Kidney (tissue), 14 donors: ENCODE results near the gene JOSD2. TPM values are rescaled to one million over a fixed set of nuclear protein-coding genes. Genes with fewer than 3 reads are reported as not detected.

ENCODE experiments used
- DNase-seq, 5 donors: peaks; one replicate each; pipeline ENCODE4 v3.0.0-alpha.2; 2013 to 2020
- FAIRE-seq: peaks from 2 replicates; lab custom pipeline; 2012; peaks lifted over from hg19 to GRCh38; lab: Jason Lieb, UNC
- H3K27ac ChIP-seq, 2 donors: one replicate each; pipeline ENCODE4 v1.7.0; 2013; ENCODE audit warnings: low read depth in 2 of 2, low read length in 2 of 2, inconsistent platforms in 1 of 2
- H3K27me3 ChIP-seq: one replicate; pipeline ENCODE4 v1.7.1; 2013; ENCODE audit warnings: low read length, inconsistent platforms; ENCODE audit not compliant: control insufficient read depth, insufficient read depth
- H3K36me3 ChIP-seq, 3 donors: one replicate each; pipeline versions ENCODE4 v1.7.0 to v1.7.1; 2013; ENCODE audit warnings: low read length in 3 of 3, control low read depth in 1 of 3, inconsistent platforms in 1 of 3; ENCODE audit not compliant: insufficient read depth in 3 of 3, control insufficient read depth in 2 of 3
- H3K4me1 ChIP-seq, 3 donors: one replicate each; pipeline versions ENCODE4 v1.7.0 to v1.7.1; 2013; ENCODE audit warnings: low read length in 3 of 3, inconsistent platforms in 1 of 3, low read depth in 1 of 3; ENCODE audit not compliant: control insufficient read depth in 2 of 3, insufficient read depth in 2 of 3
- H3K4me3 ChIP-seq, 3 donors: one replicate each; pipeline versions ENCODE4 v1.7.0 to v1.8.1; 2013; ENCODE audit warnings: low read length in 3 of 3, control low read depth in 1 of 3, inconsistent platforms in 1 of 3
- H3K9ac ChIP-seq, 3 donors: one replicate each; pipeline versions ENCODE4 v1.7.0 to v1.7.1; 2013; ENCODE audit warnings: low read length in 3 of 3, control low read depth in 1 of 3, inconsistent platforms in 1 of 3
- H3K9me3 ChIP-seq, 3 donors: one replicate each; pipeline versions ENCODE4 v1.7.0 to v1.7.1; 2013; ENCODE audit warnings: low read length in 3 of 3, control low read depth in 1 of 3, inconsistent platforms in 1 of 3; ENCODE audit not compliant: control insufficient read depth in 2 of 3, insufficient read depth in 1 of 3
- CTCF ChIP-seq: IDR thresholded peaks from 3 replicates; pipeline ENCODE4 v1.5.1; 2012; ENCODE audit warnings: mild to moderate bottlenecking, moderate library complexity, borderline replicate concordance; ENCODE audit not compliant: insufficient read depth; ENCODE audit errors: extremely low read depth
- intact Hi-C: fragments of 100-400 bp; cut with DNase I; formaldehyde crosslinking; loops from one replicate; pipeline ENCODE4 v1.11.1; 2022
- polyA plus RNA-seq: library from polyadenylated mRNA; stranded (reverse); fragments of 350-450 nt; fragmentation: Illumina TruSeq; extraction: RNeasy Lipid Tissue Mini Kit (QIAGEN cat#74804); gene quantifications from one replicate; pipeline ENCODE4 v1.2.3, GENCODE V29; 2014; ENCODE audit warnings: low read depth, low replicate concordance; ENCODE audit not compliant: insufficient read depth
- total RNA-seq: library from RNA; stranded (reverse); fragmentation: NEBNext Ultra II Directional; extraction: Animal tissue kit (Norgen Biotek cat#: 25700); gene quantifications from one replicate; pipeline ENCODE4 v1.2.1, GENCODE V29; 2021
- donor health status: control.
- donor health status: control.
- donor health status: control.
- donor health status: control.
- donor health status: control.
- donor health status: DM: yes; HTN: yes; CAD: no.
- donor health status: Normal renal cell carcinoma (clear cell type).

The JOSD2 gene
- total and polyA plus RNA-seq, 2 donors from 2014 or later = 31.7 to 73.7 TPM

DNA sequence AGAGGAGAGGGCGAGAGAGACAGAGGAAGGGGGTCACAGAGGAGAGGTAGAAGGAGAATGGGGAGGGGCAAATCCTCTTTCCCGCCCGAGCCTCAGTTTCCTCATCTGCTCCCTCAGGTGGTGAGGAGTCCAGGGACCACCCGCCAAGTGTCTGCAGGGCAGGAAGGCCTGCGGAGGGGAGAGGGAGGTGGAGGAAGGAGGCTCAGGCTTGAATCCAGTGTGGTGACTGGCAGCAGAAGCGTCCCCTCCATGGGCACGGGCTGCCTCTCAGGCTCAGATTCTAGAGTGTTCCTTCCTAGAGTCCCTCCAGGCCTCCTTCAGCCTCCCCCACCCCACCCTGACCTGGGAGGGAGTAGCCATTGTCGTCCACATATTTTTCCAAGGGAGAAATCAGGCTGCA is 17.8 kb downstream of the JOSD2 start:
- Histone ChIP-seq H3K4me3 (no peak overlapping the region), H3K27me3 (peaks cover 7% of the 10 kb centered on the region), H3K9me3 (no peaks in the 10 kb centered on the region), H3K27ac (no peak overlapping the region), H3K4me1 (no peaks in the 10 kb centered on the region), H3K36me3 (no peaks in the 10 kb centered on the region), H3K9ac (no peak overlapping the region)
- FAIRE-seq (no peak), DNase-seq (peak in 1 of 5 donors; percentile 46)
- no peak for TF ChIP-seq CTCF
- intact Hi-C loops = no loop called here

DNA sequence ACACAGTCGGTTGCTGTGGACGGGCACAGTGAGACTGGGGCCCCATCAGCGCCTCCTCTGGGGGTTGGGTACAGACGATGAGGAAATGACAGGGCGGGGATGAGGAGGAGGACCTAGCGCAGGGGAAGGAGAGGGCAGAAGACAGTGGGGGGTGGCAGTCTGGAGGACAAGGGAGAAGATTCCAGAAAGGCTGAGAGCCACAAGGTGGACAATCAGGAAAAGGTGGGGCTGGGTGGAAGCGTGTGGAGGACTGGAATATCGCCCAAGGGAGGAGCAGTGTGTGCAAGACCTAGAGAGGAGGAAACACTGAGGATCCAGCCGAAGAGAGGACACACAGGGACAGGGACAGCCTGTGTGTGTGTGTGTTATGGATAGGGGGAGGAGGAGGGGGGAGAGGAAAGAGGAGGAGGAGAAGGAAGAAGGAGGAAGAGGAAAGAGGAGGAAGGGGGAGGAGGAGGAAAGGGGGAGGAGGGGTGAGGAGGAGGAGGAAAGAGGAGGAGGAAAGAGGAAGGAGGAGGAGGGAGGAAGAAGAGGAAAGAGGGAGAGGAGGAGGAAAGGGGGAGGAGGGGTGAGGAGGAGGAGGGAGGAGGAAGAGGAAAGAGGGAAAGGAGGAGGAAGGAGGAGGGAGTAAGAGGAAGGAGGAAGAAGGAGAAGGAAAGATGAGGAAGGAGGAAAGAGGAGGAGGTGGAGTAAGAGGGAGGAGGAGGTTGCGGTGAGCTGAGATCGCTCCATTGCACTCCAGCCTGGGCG is 18.5 kb downstream of the JOSD2 start:
- H3K4me3 ChIP-seq = no peak overlapping the region
- intact Hi-C loops = no loop called here
- H3K27me3 ChIP-seq = peaks cover 7% of the 10 kb centered on the region
- no peaks in the 10 kb centered on the region for H3K4me1 ChIP-seq
- no peak overlapping the region for H3K9ac ChIP-seq
- H3K27ac ChIP-seq = no peak overlapping the region
- DNase-seq (peak in 2 of 5 donors; percentile 38), FAIRE-seq (no peak)
- no peak for TF ChIP-seq CTCF
- H3K36me3 ChIP-seq = no peaks in the 10 kb centered on the region
- no peaks in the 10 kb centered on the region for H3K9me3 ChIP-seq

- Histone ChIP-seq H3K27ac (no peak overlapping the region), H3K9ac (no peak overlapping the region), H3K27me3 (peaks cover 7% of the 10 kb centered on the region), H3K4me1 (no peaks in the 10 kb centered on the region), H3K4me3 (no peak overlapping the region), H3K36me3 (no peaks in the 10 kb centered on the region), H3K9me3 (no peaks in the 10 kb centered on the region)
- DNase-seq (peak in 2 of 5 donors; percentile 45 to 67), FAIRE-seq (no peak)
- TF ChIP-seq CTCF = no peak
- intact Hi-C loops = no loop called here
Observed at GRCh38 chr19:50490991-50491472, 20.0 kb downstream of the JOSD2 start.
